Stimulated activated CD4-positive, alpha-beta T cell treated with anti-CD3 and anti-CD28 coated beads, Interleukin-15, amount 100 ng/mL, for 24 hours (primary cell): ENCODE measurements around the gene ASXL1.
"Not testable (repeated sequence)": the region's sequence is repeated elsewhere in the genome, so short reads cannot be mapped to it uniquely, and the experiment has no call there.

Source experiments
- DNase-seq: peaks from one replicate; pipeline ENCODE4 v3.0.0-alpha.2; 2020

ASXL1 gene

DNA sequence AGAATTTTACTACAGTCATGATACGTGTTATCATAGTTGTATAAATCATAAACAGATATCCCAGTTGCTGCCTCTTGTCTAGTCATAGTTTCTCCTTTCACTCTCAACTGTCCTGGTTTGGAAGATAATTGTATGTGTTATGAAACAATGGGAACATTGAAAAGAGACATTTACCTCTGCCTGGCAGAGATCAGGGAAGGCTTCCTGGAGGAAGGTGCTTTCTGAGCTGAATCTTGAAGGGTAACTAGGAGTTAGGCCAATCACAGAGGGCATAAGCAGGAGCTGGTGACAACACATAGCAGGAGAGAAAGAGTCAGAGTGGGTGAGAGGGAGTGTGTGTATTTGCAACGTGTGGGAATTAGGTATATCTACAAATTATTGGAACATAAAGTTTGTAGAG, 5.4 kb downstream of the ASXL1 start:
- no peak for DNase-seq

- DNase-seq: no peak
Measured at GRCh38 chr20:32364554-32365208, 6.5 kb downstream of the ASXL1 start.

DNA sequence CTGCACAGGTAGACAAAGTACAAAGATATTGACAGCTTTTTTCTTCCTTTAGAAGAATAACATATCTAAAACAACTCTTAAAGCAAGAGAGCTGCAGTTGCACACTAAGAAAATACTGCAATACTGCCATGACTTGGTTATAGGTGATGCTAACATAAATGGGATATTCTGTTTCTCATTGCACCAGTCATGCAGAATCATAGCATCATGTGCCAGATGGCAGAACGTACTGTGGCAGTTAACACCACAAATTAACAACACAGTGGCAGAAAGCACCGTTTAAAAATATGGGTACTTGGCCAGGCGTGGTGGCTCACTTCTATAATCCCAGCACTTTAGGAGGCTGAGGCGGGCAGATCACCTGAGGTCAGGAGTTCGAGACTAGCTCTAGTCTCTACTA, 7.4 kb downstream of the ASXL1 start:
- DNase-seq: no peak

GRCh38 chr20:32366380-32366779, 8.2 kb downstream of the ASXL1 start:
- no peak for DNase-seq

DNA sequence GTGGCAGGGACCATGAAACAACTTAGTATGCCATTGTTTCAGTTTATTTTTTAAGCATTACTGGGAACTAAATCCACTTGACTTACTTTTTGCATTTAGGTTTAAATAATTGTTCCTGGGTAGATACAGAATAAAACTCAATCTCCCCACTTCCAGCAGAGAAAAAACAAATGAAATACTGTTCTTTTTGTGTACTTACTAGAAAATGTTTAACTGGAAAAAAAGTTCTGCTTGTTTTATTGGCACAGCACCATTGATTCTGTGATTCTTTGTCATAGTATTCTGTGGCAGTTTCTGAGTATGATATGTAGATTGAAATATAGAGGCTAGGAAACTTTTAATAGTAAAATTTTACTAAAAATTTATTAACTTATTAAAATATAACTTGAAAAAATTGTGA, 10.2 kb downstream of the ASXL1 start:
- no peak for DNase-seq

DNA sequence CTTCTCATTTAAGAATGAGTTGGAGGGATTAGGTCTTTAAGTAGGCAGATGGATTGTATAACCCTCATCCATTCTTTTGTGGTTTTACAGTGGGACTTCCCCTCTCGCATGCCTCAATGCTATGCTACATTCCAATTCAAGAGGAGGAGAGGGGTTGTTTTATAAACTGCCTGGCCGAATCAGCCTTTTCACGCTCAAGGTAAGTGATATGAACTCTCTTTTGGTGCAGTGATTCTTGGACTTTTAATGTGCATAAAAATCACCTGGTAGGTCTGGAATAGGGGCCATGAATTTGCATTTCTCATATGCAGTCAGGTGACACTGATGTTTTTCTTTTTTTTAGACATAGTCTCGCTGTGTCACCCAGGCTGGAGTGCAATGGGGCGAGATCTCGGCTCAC, 10.8 kb downstream of the ASXL1 start:
- no peak for DNase-seq

DNA sequence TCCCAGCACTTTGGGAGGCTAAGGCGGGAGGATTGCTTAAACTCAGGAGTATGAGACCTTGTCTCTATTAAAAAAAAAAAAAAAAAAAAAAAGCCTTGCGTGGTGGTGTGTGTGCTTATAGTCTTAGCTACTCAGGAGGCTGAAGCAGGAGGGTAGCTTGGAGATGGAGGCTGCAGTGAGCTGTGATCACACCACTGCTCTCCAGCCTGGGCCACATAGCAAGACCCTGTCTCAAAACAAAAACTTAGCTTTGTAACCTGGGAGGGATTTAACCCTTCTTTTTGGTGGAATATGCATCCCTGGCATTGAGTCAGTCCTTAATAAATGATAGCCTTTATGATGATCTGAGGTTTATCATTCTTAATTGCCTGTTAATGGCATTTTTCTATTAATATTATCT, 12.8 kb downstream of the ASXL1 start:
- DNase-seq: no peak

DNA sequence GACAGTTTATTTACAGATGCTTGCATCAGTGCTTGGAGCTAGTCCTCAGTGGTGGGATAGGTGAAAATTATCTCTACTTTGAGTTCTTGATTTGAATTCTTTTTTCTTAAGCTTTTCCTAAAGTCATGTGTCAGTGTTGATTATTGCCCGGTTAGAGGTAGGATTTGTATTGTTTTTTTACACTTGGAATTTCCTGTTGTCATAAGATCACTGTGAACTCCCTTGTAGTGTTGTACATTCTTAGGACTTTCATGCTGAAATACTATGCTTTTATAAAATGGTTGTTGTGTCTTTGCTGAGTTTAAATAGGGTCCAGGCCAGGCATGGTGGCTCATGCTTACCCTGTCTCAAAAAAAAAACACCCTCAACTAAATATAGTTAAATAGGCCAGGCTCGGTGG, 20.3 kb downstream of the ASXL1 start:
- no peak for DNase-seq

- not testable (repeated sequence) for DNase-seq
Measured at GRCh38 chr20:32380037-32380436, 21.9 kb downstream of the ASXL1 start.

DNA sequence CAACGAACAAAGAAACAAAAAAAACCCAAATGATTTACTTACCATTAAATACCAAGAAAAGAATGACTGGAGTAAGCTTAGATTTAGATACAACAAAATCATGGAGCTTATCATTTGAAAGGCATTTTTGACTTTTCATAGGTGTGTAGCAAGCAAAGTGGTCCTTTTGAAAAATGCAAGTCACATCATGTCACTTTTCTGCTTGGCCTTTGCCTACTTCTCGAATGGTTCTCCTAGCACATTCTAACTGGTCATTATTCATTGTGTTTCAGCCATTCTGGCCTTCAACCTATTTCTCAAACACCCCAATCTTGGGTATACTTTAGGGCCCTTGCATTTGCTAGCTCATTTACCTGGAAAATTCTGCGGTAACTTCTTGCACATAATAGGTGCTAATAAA, 22.6 kb downstream of the ASXL1 start:
- no peak for DNase-seq

- no peak for DNase-seq
Measured at GRCh38 chr20:32382102-32382950, 24.2 kb downstream of the ASXL1 start.

- DNase-seq: not testable (repeated sequence)
Measured at GRCh38 chr20:32383441-32383840, 25.3 kb downstream of the ASXL1 start.

- no peak for DNase-seq
Measured at GRCh38 chr20:32385541-32385940, 27.4 kb downstream of the ASXL1 start.

DNA sequence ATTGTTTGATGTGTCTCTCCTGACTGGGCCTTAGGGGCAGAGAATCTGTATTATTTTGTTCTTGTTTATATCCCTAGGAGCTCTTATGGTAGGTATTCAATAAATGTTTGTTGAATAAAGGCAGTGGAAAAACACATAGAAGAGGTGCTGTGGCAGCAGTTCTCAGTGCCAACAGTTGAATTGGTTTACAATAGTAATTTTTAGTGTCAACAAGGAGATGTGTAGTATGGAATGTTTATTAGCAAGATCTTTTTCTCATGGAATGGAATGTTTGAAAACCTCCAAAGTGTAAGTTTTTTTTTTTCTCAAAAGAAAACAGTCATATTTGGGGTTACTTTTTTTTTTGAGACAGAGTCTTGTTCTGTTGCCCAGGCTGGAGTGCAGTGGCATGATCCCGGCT, 28.0 kb downstream of the ASXL1 start:
- DNase-seq: no peak

DNA sequence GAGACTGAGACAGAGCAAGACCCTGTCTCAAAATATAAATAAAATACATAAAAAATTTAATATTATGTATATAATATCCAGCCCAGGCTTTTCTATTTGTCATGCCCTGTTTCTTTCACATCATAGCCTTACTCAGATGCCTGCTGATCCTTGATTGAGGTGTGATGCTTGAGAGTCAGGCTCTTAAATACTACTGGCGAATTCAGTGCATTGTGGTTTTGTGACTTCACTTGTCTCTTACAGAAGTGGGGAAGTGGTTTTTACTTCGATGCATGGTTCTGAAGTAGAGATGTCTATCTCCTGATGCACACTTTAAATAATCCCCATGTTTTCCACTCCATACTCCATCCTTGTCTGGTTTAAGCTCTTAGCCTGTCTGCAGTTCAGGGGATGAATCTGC, 29.1 kb downstream of the ASXL1 start:
- DNase-seq: peak; percentile 26

GRCh38 chr20:32391003-32391402, 32.9 kb downstream of the ASXL1 start:
- DNase-seq: no peak

DNA sequence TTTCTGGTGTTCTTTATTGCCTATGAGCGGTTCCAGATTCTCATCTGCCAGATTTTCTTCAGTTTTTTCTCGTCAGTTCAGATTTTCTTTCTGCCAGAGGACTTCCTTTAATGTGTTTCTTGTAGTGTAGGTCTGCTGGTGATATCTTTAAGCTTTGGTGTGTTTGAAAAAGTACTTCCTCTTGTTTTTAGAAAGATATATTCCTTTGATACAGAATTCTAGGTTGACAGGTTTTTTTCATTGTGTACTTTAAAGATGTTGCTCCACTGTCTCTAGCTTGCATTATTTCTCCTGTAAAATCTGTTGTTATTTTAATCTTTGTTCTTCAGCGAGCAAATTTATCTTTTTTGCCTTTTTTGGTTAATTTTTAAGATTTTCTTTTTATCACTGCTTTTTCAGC, 36.9 kb downstream of the ASXL1 start:
- no peak for DNase-seq

GRCh38 chr20:32396646-32397160, 38.6 kb downstream of the ASXL1 start:
- no peak for DNase-seq

- no peak for DNase-seq
Measured at GRCh38 chr20:32397567-32398084, 39.5 kb downstream of the ASXL1 start.

DNA sequence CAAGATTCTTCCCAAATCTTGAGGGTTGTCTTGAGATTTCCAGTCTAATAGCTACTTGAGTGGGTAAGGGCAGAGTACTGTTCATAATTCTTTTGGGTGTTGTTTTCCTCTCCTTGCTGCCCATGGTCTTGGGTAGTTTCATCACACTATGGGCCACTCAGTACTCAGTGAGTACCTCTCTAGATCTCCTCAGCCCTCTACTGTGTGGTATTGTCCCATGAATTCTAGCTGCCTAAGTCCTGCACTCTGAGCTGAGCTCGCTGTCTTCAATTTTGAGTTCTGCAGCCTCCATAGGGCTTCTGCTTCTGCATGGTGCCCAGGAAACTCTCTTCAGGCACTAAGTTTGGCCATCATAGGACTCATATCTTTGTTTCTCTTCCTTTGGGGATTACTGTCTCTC, 42.3 kb downstream of the ASXL1 start:
- DNase-seq: no peak

DNA sequence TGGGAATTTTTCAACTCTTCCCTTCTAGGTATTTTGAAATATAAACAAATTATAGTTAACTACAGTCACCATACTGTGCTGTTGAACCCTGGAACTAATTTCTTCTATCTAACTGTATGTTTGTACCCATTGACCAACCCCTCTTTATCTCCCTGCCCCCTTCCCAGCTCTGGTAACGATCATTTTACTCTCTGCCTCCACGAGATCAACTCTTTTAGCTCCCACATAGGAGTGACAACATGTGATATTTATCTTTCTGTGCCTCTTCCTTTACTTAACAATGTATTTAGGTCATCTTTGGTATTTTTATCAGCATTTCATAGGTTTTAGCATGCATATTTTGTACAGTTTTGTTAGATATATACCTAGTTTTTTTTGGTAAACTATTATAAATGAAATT, 45.9 kb downstream of the ASXL1 start:
- no peak for DNase-seq

DNA sequence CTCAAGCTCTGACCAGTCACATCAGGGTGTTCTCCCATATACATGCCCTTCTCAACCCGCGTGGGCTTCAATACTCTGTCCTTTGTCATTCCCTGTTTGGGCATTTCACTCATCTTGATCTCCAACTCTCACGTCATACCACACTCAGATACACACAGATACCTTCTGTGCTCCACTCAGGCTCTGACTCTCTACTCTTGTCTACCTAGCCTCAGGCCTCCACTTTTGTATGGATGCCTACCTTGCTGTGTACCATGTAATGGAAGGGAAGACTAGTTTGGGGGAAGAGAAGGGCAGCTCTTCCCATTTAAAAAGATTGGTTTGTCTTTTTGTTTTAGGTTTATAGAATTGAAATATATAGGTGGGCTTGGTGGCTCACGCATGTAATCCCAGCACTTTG, 48.6 kb downstream of the ASXL1 start:
- DNase-seq: no peak

DNA sequence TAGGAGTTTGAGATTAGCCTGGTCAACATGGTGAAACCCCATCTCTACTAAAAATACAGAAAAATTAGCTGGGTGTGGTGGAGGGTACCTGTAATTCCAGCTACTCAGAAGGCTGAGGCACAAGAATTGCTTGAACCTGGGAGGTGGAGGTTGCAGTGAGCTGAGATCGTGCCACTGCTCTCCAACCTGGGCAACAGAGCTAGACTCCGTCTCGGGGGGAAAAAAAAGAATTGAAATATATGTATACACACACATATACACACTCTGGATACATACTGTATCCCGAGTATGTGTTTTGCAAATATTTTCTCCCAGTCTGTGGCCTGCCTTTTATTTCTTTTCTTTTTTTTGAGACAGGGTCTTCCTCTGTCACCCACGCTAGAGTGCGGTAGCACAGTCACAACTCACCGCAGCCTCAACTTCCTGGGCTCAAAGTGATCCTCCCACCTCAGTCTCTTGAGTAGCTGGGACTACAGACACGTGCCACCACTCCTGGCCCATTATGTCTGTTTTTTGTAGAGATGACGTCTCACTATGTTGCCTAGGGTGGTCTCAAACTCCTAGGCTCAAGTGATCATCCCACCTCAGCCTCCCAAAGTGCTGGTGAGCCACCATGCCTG, 49.1 kb downstream of the ASXL1 start:
- DNase-seq: peak; percentile 75
